IMR-90 (cell line): ENCODE results near the gene TMEM271.

ENCODE experiments used
- BHLHE40 ChIP-seq: fragments of 150-350 bp; IDR thresholded peaks from 2 replicates; pipeline ENCODE4 v1.6.1; 2016; ENCODE audit warnings: mild to moderate bottlenecking, low read depth, low read length
- CEBPB ChIP-seq: IDR thresholded peaks from 2 replicates; pipeline ENCODE4 v1.6.1; 2012; ENCODE audit warnings: low read depth, low read length, improper control_type of control experiment
- CHD1 ChIP-seq: IDR thresholded peaks from 2 replicates; pipeline ENCODE4 v1.6.1; 2012; ENCODE audit warnings: low read depth, low read length, improper control_type of control experiment
- FOS ChIP-seq: fragments of 150-350 bp; IDR thresholded peaks from 2 replicates; pipeline ENCODE4 v1.6.1; 2016; ENCODE audit warnings: low read depth, low read length
- POLR2A ChIP-seq: IDR thresholded peaks from 2 replicates; pipeline ENCODE4 v1.6.1; 2012; ENCODE audit warnings: mild to moderate bottlenecking, low read depth, low read length
- RAD21 ChIP-seq: IDR thresholded peaks from 2 replicates; pipeline ENCODE4 v1.6.1; 2012; ENCODE audit warnings: low read length, improper control_type of control experiment
- RCOR1 ChIP-seq: IDR thresholded peaks from 2 replicates; pipeline ENCODE4 v1.6.1; 2012; ENCODE audit warnings: mild to moderate bottlenecking, low read length, improper control_type of control experiment; ENCODE audit not compliant: insufficient replicate concordance
- RFX5 ChIP-seq: IDR thresholded peaks from 2 replicates; pipeline ENCODE4 v1.8.0; 2012; ENCODE audit warnings: low read depth, mild to moderate bottlenecking, low read length, moderate library complexity
- SMC3 ChIP-seq: fragments of 150-350 bp; IDR thresholded peaks from 2 replicates; pipeline ENCODE4 v1.6.1; 2016; ENCODE audit warnings: low read depth, mild to moderate bottlenecking, antibody characterized with exemption, low read length, moderate library complexity
- TF ChIP-seq, protein P1 (sequence below): conservative IDR thresholded peaks from 2 replicates; pipeline ENCODE4 v1.5.1; 2012; ENCODE audit warnings: mild to moderate bottlenecking, low read depth, low read length, improper control_type of control experiment

DNA sequence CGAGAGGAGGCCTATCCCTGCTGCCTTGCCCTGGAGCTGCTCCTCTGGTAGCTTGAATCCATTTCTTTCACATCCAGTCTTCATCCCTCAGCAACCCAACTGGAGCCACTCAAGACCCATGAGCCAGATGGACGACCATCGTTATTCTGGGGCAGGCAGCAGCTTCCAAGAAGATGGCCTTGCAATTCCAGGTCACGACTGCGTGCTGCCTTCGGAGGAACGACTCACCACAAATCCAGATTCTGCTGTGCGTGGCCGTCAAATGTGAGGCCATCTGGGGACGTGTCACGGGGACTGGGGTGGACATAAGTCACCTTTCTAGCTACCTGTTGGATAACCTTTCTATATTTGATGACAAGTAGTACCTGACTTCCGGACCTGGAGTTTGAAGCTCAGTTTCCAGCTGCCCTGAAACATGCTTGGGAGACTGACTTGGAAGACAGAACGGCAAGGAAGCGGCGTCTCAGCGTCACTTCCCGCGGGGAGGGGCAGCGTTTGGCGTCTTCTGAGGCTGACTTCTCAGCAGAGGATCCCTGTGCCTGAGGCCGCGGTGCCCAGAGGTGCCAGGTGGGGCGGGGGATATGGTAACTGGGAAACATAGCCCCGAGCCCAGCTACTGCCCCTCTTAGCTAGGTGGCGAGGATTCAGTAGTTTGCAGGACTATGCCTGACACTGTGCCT, 11.7 kb upstream of the TMEM271 start:
- TF ChIP-seq RCOR1: no peak
- TF ChIP-seq, protein P1, sequence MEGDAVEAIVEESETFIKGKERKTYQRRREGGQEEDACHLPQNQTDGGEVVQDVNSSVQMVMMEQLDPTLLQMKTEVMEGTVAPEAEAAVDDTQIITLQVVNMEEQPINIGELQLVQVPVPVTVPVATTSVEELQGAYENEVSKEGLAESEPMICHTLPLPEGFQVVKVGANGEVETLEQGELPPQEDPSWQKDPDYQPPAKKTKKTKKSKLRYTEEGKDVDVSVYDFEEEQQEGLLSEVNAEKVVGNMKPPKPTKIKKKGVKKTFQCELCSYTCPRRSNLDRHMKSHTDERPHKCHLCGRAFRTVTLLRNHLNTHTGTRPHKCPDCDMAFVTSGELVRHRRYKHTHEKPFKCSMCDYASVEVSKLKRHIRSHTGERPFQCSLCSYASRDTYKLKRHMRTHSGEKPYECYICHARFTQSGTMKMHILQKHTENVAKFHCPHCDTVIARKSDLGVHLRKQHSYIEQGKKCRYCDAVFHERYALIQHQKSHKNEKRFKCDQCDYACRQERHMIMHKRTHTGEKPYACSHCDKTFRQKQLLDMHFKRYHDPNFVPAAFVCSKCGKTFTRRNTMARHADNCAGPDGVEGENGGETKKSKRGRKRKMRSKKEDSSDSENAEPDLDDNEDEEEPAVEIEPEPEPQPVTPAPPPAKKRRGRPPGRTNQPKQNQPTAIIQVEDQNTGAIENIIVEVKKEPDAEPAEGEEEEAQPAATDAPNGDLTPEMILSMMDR: no peak
- no peak for TF ChIP-seq CEBPB
- TF ChIP-seq RAD21: no peak
- no peak for TF ChIP-seq CHD1
- TF ChIP-seq RFX5: no peak
- no peak for TF ChIP-seq SMC3
- no peak for TF ChIP-seq POLR2A
- no peak for TF ChIP-seq BHLHE40
- TF ChIP-seq FOS: no peak
